Right ventricle myocardium inferior (tissue), 1 donor: ENCODE results near the gene ADAMTSL5. TPM values are rescaled to one million over a fixed set of nuclear protein-coding genes. Genes with fewer than 3 reads are reported as not detected.
A peak's percentile ranks its signal among the peaks of the same experiment; 100 is the strongest.

ENCODE experiments used
- ATAC-seq: fragments of 200-7000 bp; cut with Tn5 transposase; one replicate; pipeline ENCODE4 v1.9.1; 2020; ENCODE audit warnings: mild to moderate bottlenecking, moderate library complexity
- DNase-seq: peaks from one replicate; pipeline ENCODE4 v3.0.0; 2021; ENCODE audit errors: missing footprints
- intact Hi-C: fragments of 100-400 bp; cut with DNase I; formaldehyde crosslinking; loops from one replicate; pipeline ENCODE4 v1.11.0; 2022
- total RNA-seq: library from RNA; stranded (reverse); fragmentation: NEBNext Ultra II Directional; extraction: Animal tissue kit (Norgen Biotek cat#: 25700); gene quantifications from one replicate; pipeline ENCODE4 v1.2.1, GENCODE V29; 2021
- donor health status: DM: no; HTN: yes; CAD: no; lungs with severe emphysema.

The ADAMTSL5 gene
- total RNA-seq, 1 donor from 2014 or later = 22.9 TPM

DNA sequence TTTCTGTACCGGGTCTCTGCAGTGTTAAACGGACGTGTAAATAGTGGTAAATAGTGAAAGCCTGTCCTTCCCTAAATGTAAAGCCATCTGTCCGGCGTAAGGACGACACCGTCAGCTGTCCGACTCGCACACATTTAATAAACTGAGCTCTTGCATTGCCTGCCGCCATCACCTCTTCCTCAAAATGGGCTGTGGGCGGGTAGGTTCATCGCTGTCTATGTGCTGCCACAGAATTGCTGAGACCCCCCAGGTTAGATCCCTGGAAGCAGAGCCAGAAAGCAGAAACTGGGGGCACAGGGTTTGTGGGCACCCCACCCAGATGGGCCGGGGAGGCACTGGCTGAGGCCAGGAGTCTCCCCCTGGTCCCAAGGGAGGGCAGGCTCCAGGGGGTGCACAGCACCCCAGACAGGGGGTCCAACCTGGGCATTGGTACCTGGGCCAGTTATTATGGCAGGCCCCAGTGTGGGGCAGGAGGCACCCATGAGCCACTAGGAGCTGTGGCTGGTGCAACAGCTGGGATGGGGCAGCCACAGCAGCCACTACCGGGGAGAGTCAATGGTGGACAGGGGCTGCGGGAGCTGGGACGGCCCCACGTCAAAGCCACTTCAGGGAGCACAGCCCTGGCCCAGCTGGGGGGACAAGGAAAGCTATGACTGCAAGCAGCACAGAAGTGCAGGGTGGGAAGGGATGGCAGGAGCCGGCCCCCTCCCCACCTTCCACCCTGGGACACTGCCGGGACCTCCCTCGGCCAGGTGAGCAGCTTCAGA lies 39.6 kb downstream of the ADAMTSL5 start:
- DNase-seq (peak; percentile 2), ATAC-seq (no peak)
- intact Hi-C loops = no loop called here

DNA sequence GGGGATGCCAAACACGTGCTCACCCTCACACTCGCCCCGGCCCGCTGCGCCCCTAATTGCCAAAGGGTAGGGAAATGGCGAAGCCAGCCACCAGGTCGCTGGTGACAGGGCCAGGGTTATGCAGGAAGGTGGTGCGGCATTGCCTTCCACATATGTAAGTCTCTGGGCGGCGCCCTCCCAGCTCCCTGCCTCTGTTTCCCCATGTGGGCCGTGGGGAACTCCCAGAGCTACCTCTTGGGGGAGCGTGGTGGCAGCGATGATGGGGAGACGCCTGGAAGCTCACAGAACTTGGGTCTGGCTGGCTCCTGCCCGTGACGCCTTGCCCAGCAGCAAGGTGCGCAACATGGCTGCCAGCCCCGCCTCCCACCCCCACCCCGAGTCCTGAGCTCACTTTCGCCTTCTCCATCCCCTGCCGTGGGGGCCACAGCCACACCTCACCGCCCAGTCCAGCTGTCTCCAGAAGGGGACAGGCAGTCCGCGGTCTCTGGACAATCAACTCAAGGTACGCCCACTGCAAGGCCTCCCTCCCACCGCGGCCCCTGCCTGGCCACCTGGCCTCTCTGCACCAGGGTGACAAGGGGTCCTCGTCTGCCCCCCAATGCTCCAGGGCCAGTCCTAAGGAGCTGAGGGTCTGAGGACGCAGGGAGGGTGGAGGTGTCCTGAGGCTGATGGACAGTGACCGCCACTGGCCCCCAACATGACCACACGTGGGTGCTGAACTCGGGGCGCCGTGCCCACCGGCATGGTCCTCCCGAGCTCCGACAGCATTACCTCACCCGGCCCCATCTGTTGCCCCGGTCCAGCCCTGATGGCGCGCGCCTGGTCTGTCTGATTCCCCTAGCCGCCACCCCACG lies 40.4 kb downstream of the ADAMTSL5 start:
- DNase-seq = peak; percentile 64
- intact Hi-C loops = no loop called here
- ATAC-seq = no peak

DNA sequence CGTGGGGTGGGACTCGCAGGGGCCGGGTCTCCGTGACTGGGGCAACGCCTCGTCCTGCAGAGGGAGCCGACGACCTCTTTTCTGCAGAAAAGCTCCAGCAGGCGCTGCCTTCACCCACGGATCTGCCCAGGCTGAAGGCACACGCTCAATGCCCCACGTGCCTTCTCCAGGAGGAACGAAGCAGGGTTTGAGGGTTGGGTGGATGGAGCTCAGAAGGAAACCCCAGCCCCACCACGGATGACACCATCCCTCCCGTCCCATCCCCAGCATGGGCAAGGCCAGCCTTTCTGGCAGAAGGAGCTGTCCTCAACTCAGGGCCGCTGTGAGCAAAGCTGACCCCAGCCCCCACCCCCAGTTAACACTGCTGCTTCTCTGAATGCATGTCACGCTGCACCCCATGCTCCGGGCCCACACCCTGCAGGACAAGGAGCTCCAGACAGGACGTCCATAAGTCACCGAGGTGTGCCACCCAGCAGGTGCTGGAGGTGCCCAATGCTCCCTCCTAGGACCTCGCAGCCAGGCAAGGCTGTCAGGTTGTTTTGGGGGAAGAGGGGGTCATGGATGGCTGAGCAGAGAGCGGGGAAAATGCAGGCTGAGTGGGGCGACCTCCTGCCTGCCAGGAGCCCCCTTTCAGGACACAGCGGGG lies 41.2 kb downstream of the ADAMTSL5 start:
- intact Hi-C loops = no loop called here
- no peak for ATAC-seq
- peak; percentile 39 for DNase-seq

DNA sequence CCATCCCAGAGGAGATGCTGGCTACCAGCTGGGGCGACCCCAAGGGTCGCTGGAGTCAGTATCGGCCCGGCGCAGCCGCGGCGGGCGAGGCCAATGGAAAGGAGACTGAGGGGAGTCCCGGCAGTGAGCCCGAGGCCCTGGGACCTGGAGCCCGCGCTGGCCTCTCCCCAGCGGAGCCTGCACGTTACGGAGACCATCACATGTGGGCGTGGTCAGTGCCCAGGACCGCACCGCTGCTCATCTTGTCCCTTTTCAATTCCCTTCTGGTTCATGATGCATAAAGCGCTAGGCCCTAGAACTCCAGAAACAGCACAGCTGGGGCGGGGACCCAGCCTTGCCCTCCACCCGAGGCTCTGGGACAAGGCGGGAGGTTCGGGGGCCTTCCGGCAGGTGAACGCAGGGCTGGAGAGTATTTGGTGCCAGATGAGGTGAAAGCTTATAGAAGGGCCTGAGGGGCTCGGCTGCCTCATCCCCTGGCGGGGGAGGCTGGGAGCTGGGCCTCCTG lies 41.8 kb downstream of the ADAMTSL5 start:
- ATAC-seq (no peak), DNase-seq (peak; percentile 50)
- intact Hi-C loops = no loop called here

- ATAC-seq = peak; percentile 39
- intact Hi-C loops = no loop called here
- peak; percentile 74 for DNase-seq
These were observed 42.4 kb downstream of the ADAMTSL5 start for GRCh38 chr19:1470305-1471009.

DNA sequence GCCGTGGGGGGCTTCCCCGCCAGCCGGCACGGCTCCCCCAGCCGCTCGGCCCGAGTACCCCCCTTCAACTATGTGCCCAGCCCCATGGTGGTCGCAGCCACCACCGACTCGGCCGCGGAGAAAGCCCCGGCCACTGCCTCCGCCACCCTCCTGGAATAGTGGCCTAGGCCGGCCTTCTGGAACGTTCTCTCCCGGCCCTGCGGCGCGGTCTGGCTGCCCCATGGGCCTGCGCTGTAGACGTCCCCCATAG lies 42.8 kb downstream of the ADAMTSL5 start:
- peak; percentile 27 for DNase-seq
- ATAC-seq = no peak
- intact Hi-C loops = no loop called here

DNA sequence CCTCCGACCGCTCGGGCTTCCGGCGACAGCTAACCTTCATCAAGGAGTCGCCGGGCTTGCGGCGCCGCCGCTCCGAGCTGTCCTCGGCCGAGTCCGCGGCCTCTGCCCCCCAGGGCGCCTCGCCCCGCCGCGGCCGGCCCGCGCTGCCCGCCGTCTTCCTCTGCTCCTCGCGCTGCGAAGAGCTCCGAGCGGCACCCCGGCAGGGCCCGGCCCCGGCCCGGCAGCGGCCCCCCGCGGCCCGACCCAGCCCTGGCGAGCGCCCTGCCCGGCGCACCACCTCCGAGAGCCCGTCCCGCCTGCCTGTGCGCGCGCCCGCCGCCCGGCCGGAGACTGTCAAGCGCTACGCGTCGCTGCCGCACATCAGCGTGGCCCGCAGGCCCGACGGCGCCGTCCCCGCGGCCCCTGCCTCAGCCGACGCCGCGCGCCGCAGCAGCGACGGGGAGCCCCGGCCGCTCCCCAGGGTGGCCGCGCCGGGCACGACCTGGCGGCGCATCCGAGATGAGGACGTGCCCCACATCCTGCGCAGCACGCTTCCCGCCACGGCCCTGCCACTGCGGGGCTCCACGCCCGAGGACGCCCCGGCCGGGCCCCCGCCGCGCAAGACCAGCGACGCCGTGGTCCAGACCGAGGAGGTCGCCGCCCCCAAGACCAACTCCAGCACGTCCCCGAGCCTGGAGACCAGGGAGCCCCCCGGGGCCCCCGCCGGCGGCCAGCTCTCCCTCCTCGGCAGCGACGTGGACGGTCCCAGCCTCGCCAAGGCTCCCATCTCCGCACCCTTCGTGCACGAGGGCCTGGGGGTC lies 43.4 kb downstream of the ADAMTSL5 start:
- DNase-seq = peak; percentile 1
- intact Hi-C loops = no loop called here
- ATAC-seq = no peak

- intact Hi-C loops = no loop called here
- DNase-seq (peak; percentile 70), ATAC-seq (no peak)
These were observed 44.0 kb downstream of the ADAMTSL5 start for GRCh38 chr19:1468821-1469254.

- no peak for ATAC-seq
- DNase-seq = peak; percentile 6
- intact Hi-C loops = no loop called here
These were observed 44.5 kb downstream of the ADAMTSL5 start for GRCh38 chr19:1468274-1468820.

DNA sequence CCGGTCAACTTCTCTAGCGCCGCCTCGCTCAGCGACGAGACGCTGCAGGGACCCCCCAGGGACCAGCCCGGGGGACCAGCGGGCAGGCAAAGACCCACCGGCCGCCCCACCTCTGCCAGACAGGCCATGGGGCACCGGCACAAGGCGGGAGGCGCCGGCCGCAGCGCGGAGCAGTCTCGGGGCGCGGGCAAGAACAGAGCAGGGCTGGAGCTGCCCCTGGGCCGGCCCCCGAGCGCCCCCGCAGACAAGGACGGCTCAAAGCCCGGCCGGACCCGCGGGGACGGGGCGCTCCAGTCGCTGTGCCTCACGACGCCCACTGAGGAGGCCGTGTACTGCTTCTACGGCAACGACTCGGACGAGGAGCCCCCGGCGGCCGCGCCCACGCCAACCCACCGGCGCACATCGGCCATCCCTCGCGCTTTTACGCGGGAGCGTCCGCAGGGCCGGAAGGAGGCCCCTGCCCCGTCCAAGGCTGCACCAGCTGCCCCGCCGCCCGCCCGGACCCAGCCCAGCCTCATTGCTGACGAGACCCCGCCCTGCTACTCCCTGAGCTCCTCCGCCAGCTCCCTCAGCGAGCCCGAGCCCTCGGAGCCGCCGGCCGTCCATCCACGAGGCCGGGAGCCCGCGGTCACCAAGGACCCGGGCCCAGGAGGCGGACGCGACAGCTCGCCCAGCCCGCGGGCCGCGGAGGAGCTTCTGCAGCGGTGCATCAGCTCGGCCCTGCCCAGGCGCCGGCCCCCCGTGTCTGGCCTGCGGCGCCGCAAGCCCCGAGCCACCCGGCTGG lies 45.1 kb downstream of the ADAMTSL5 start:
- intact Hi-C loops = no loop called here
- ATAC-seq (no peak), DNase-seq (peak; percentile 61)

- intact Hi-C loops = no loop called here
- DNase-seq = peak; percentile 53
These were observed 45.7 kb downstream of the ADAMTSL5 start for GRCh38 chr19:1467215-1467489.

GRCh38 chr19:1466461-1467214 lies 46.2 kb downstream of the ADAMTSL5 start:
- peak; percentile 62 for DNase-seq
- ATAC-seq = no peak
- intact Hi-C loops = no loop called here

More at GRCh38 chr19:1467215-1467489, 45.7 kb downstream of the ADAMTSL5 start:
- no peak for ATAC-seq

DNA sequence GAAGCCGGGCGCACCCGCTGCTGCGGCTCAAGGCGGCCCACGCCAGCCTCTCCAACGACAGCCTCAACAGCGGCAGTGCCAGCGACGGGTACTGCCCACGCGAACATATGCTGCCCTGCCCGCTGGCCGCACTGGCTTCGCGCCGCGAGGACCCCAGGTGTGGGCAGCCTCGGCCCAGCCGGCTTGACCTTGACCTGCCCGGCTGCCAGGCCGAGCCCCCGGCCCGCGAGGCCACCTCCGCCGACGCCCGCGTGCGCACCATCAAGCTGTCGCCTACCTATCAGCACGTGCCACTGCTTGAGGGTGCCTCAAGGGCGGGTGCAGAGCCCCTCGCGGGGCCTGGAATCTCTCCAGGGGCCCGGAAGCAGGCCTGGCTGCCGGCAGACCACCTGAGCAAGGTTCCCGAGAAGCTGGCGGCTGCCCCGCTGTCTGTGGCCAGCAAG lies 46.8 kb downstream of the ADAMTSL5 start:
- ATAC-seq (no peak), DNase-seq (peak; percentile 27)
- intact Hi-C loops = no loop called here

- peak; percentile 66 for DNase-seq
- intact Hi-C loops = no loop called here
These were observed 47.4 kb downstream of the ADAMTSL5 start for GRCh38 chr19:1465191-1466016.

GRCh38 chr19:1461862-1462261 lies 51.0 kb downstream of the ADAMTSL5 start:
- intact Hi-C loops = no loop called here
- ATAC-seq (no peak), DNase-seq (peak; percentile 48)

More at GRCh38 chr19:1465191-1466016, 47.4 kb downstream of the ADAMTSL5 start:
- ATAC-seq = peak; percentile 29
